CD8-positive, alpha-beta memory T cell (primary cell): ENCODE data around the gene MYO5B. TPM values are rescaled to one million over a fixed set of nuclear protein-coding genes. Genes with fewer than 3 reads are reported as not detected.
"Not testable (repeated sequence)": the region's sequence is repeated elsewhere in the genome, so short reads cannot be mapped to it uniquely, and the experiment has no call there.

Source experiments
- CTCF ChIA-PET: fragments of 350-600 bp; sonication (Branson Sonifier 250); formaldehyde crosslinking; loops from one replicate; lab custom pipeline; 2021; ENCODE audit warnings: antibody characterized with exemption; lab: Charles Lee
- POLR2A ChIA-PET: fragments of 350-600 bp; sonication (Branson Sonifier 250); formaldehyde crosslinking; loops from one replicate; lab custom pipeline; 2021; ENCODE audit warnings: antibody characterized with exemption; lab: Charles Lee
- DNase-seq, 5 donors: peaks; one replicate each; pipeline versions ENCODE4 v3.0.0 to v3.0.0-alpha.2; 2020 to 2022; ENCODE audit warnings: mixed read lengths in 1 of 5
- H3K27ac ChIP-seq: one replicate; pipeline ENCODE4 v1.7.0; 2013; ENCODE audit warnings: low read depth, mild to moderate bottlenecking, low read length, moderate library complexity
- H3K27me3 ChIP-seq: 2 replicates; pipeline ENCODE4 v1.7.0; 2013; ENCODE audit warnings: low read length, mild to moderate bottlenecking; ENCODE audit not compliant: insufficient read depth, poor library complexity, severe bottlenecking
- H3K36me3 ChIP-seq: 2 replicates; pipeline ENCODE4 v1.7.0; 2013; ENCODE audit warnings: mild to moderate bottlenecking, low read length, moderate library complexity; ENCODE audit not compliant: insufficient read depth
- H3K4me1 ChIP-seq: 2 replicates; pipeline ENCODE4 v1.7.0; 2013; ENCODE audit warnings: mild to moderate bottlenecking, low read length, moderate library complexity; ENCODE audit not compliant: insufficient read depth
- H3K4me3 ChIP-seq: 2 replicates; pipeline ENCODE4 v1.7.0; 2013; ENCODE audit warnings: mild to moderate bottlenecking, low read length
- H3K9me3 ChIP-seq: 2 replicates; pipeline ENCODE4 v1.7.0; 2013; ENCODE audit warnings: mild to moderate bottlenecking, low read length
- H3K27ac Mint-ChIP-seq, 8 donors: one replicate each; pipeline ENCODE4 v1.8.0; 2020 to 2021; ENCODE audit warnings: mixed read lengths in 8 of 8, mild to moderate bottlenecking in 6 of 8, inconsistent platforms in 3 of 8, moderate library complexity in 3 of 8
- H3K27me3 Mint-ChIP-seq, 2 donors: one replicate each; pipeline ENCODE4 v1.8.0; 2020 to 2021; ENCODE audit warnings: mixed read lengths in 2 of 2, mild to moderate bottlenecking in 1 of 2, moderate library complexity in 1 of 2
- H3K36me3 Mint-ChIP-seq, 3 donors: one replicate each; pipeline ENCODE4 v1.8.0; 2020 to 2021; ENCODE audit warnings: mixed read lengths in 3 of 3, inconsistent platforms in 1 of 3, mild to moderate bottlenecking in 1 of 3
- H3K4me1 Mint-ChIP-seq, 3 donors: one replicate each; pipeline ENCODE4 v1.8.0; 2020 to 2021; ENCODE audit warnings: mixed read lengths in 3 of 3, inconsistent platforms in 1 of 3, mild to moderate bottlenecking in 1 of 3
- H3K4me3 Mint-ChIP-seq, 7 donors: one replicate each; pipeline ENCODE4 v1.8.0; 2020 to 2021; ENCODE audit warnings: mixed read lengths in 7 of 7, mild to moderate bottlenecking in 6 of 7, moderate library complexity in 4 of 7, inconsistent platforms in 2 of 7
- H3K9me3 Mint-ChIP-seq, 5 donors: one replicate each; pipeline ENCODE4 v1.8.0; 2020 to 2022; ENCODE audit warnings: mixed read lengths in 5 of 5, mild to moderate bottlenecking in 3 of 5, moderate library complexity in 2 of 5, inconsistent platforms in 1 of 5
- polyA plus RNA-seq: library from polyadenylated mRNA; unstranded; fragments of 300-500 nt; fragmentation: Illumina TruSeq; gene quantifications from one replicate; pipeline ENCODE4 v1.2.3, GENCODE V29; 2021
- total RNA-seq, 2 experiments: library from RNA; stranded (reverse); gene quantifications; one replicate each; pipeline ENCODE4 v1.2.3, GENCODE V29; 2021

The MYO5B gene
- total RNA-seq: under 1 TPM; 0.07 to 0.11 TPM
- not detected for polyA plus RNA-seq

DNA sequence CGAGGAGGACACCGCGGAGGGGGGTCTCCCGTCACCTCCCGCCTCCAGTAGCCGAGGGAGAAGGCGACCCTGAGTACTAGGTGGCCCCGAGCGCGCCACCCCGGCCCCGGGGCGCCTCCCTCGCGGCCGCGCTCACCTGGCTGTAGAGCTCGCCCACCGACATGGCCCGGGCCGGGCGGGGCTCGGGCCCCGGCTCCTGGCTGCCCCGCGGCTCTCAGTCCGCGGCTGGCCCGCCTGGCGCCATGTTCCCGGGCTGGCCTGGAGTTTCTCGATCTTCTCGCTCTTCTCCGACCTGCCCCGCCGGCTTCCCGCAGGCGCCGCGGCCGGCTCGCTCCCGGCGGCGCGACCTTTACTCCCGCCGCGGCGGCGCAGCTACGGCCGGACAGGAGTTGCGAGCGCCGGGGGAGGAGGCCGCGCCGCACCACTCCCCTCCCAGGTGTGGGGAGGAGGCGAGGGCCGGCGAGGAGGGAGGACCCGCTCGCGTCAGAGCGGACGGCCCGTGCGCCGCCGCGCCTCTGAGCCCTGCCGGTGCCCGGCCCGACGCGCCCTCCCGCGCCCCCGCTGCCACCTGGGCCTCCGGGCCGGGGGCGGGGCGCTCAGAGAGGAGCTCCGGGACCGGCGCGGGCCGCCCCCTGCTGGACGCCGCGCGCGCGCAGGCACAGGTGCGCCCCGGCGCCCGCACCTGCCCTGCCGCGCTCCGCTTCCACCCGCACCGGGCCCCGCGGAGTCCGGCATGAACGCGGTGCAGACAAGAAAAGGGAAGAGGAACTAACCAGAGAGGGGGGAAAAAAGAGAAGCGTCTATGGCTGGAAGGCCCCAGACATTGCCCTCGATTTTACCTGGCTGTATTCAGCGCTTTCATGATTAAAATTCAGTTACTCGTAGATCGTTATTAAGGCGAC, at the start of gene MYO5B:
Gene MYO5B, minus strand, starts transcription at position 517 of the 902 bp plus-strand sequence. Its CDS starts 354 bp downstream, at position 163.
- Mint-ChIP-seq H3K9me3 (peaks cover 0 to 4% (median 0%) of the 10 kb centered on the region in 5 donors), H3K27me3 (peaks cover 51 to 77% of the 10 kb centered on the region in 2 donors), H3K4me3 (peak within 1 kb of the TSS; percentile 34 to 85 (median 64)), H3K36me3 (peaks cover 0 to 5% (median 0%) of the 10 kb centered on the region in 3 donors), H3K4me1 (peaks cover 8 to 20% (median 19%) of the 10 kb centered on the region in 3 donors), H3K27ac (peak within 1 kb of the TSS in 1 of 8 donors; percentile 63)
- Histone ChIP-seq H3K4me1 (peaks cover 4% of the 10 kb centered on the region), H3K27me3 (peaks cover 20% of the 10 kb centered on the region), H3K4me3 (no peak within 1 kb of the TSS), H3K36me3 (no peaks in the 10 kb centered on the region), H3K9me3 (no peaks in the 10 kb centered on the region), H3K27ac (no peak within 1 kb of the TSS)
- DNase-seq: peak in 3 of 5 donors; percentile 4 to 37 (median 11)
- CTCF ChIA-PET: interaction anchor here (1.6 kb wide), 1 partner anchor 684 kb away, joined by 4 read pairs; no protein-coding TSS in a partner anchor
- POLR2A ChIA-PET: no interaction called here

DNA sequence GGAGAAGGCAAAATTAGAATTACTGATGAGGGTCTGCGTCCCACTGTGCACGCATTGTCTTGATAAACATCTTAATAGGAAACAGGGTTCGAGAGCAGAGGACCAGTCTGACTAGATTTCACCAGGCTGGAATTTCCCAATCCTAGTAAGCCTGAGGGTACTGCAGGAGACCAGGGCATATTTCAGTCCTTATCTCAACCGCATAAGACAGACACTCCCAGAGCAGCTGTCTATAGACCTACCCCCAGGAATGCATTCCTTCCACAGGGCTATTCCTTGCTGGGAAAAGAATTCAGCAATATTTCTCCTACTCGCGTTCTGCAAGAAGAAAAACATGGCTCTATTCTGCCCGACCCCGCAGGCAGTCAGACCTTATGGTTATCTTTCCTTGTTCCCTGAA, 46.8 kb upstream of the MYO5B start:
- H3K4me3 Mint-ChIP-seq, H3K27ac ChIP-seq, H3K27me3 ChIP-seq, H3K36me3 ChIP-seq, H3K27ac Mint-ChIP-seq, CTCF ChIA-PET, H3K9me3 ChIP-seq, DNase-seq, H3K4me1 Mint-ChIP-seq, H3K4me3 ChIP-seq, H3K4me1 ChIP-seq, POLR2A ChIA-PET: not testable (repeated sequence)
- peaks cover 0 to 33% (median 0%) of the 10 kb centered on the region in 3 donors for H3K36me3 Mint-ChIP-seq
- peaks cover 18 to 43% of the 10 kb centered on the region in 2 donors for H3K27me3 Mint-ChIP-seq
- H3K9me3 Mint-ChIP-seq: peaks cover 23 to 30% (median 24%) of the 10 kb centered on the region in 5 donors

- Histone ChIP-seq H3K27ac (no peak overlapping the region), H3K27me3 (peaks cover 3% of the 10 kb centered on the region), H3K36me3 (no peaks in the 10 kb centered on the region), H3K9me3 (no peaks in the 10 kb centered on the region), H3K4me1 (no peaks in the 10 kb centered on the region), H3K4me3 (no peak overlapping the region)
- peaks cover 19 to 50% of the 10 kb centered on the region in 2 donors for H3K27me3 Mint-ChIP-seq
- POLR2A ChIA-PET: no interaction called here
- peaks cover 0 to 33% (median 0%) of the 10 kb centered on the region in 3 donors for H3K36me3 Mint-ChIP-seq
- H3K9me3 Mint-ChIP-seq: peaks cover 23 to 30% (median 24%) of the 10 kb centered on the region in 5 donors
- H3K4me1 Mint-ChIP-seq: no peaks in the 10 kb centered on the region
- H3K4me3 Mint-ChIP-seq: no peak overlapping the region
- DNase-seq: no peak
- H3K27ac Mint-ChIP-seq: no peak overlapping the region
- CTCF ChIA-PET: no interaction called here
These were observed 45.2 kb upstream of the MYO5B start for GRCh38 chr18:50240080-50240563.

DNA sequence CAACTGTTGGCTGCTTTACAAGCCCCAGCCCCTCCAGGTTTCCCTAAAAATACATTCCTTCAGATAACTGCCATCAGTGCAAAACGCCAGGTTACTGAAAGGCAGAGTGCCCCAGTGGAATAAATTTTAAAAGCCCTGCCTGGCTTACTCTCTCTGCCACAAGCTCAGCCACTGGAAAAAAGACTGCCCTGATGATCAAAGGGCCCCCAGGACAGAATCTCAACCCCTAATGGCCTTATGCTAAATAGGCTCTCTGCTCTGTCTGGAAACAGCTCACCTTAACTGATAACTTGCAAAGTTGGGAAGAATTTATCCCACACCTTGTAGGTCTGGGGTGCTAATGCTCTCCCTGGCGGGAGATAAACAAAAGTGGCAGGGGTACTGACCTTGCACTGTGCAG, 37.5 kb upstream of the MYO5B start:
- Mint-ChIP-seq H3K9me3 (peaks cover 0 to 2% (median 0%) of the 10 kb centered on the region in 5 donors), H3K36me3 (no peaks in the 10 kb centered on the region), H3K27ac (no peak overlapping the region), H3K4me1 (no peaks in the 10 kb centered on the region), H3K4me3 (no peak overlapping the region), H3K27me3 (peaks cover 14 to 42% of the 10 kb centered on the region in 2 donors)
- ChIA-PET POLR2A (no interaction called here), CTCF (no interaction called here)
- Histone ChIP-seq H3K9me3 (no peaks in the 10 kb centered on the region), H3K36me3 (no peaks in the 10 kb centered on the region), H3K4me3 (no peak overlapping the region), H3K4me1 (no peaks in the 10 kb centered on the region), H3K27ac (no peak overlapping the region), H3K27me3 (peaks cover under 1% of the 10 kb centered on the region)
- no peak for DNase-seq

DNA sequence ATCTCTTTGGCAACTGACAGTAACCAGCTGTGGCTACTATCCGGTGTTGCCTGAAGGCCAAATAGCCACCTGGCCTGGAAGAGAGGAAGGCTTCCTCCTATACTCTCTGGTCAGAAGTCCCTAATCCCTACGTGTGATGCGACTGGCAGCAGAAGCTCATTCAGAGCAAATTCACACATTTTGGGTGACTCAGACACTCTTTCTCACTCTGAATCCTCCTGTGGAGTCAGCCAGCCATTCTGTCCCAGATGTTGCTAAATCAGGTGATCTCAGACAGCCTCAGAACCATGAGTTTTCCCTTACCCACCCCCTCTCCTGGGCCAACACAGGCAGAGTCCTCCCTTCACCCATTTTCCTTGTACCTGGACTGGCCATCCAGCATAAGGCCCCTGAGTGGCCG, 36.7 kb upstream of the MYO5B start:
- no peak overlapping the region for H3K27ac Mint-ChIP-seq
- Histone ChIP-seq H3K4me3 (no peak overlapping the region), H3K27ac (no peak overlapping the region), H3K27me3 (no peaks in the 10 kb centered on the region), H3K36me3 (no peaks in the 10 kb centered on the region), H3K9me3 (no peaks in the 10 kb centered on the region), H3K4me1 (no peaks in the 10 kb centered on the region)
- POLR2A ChIA-PET: no interaction called here
- no peak for DNase-seq
- peaks cover 0 to 2% (median 0%) of the 10 kb centered on the region in 5 donors for H3K9me3 Mint-ChIP-seq
- H3K36me3 Mint-ChIP-seq: no peaks in the 10 kb centered on the region
- H3K4me3 Mint-ChIP-seq: no peak overlapping the region
- no peaks in the 10 kb centered on the region for H3K4me1 Mint-ChIP-seq
- peaks cover 14 to 37% of the 10 kb centered on the region in 2 donors for H3K27me3 Mint-ChIP-seq
- CTCF ChIA-PET: no interaction called here

GRCh38 chr18:50220249-50220648, 25.3 kb upstream of the MYO5B start:
- Mint-ChIP-seq H3K27me3 (peaks cover 24 to 49% of the 10 kb centered on the region in 2 donors), H3K9me3 (peaks cover 12 to 18% (median 14%) of the 10 kb centered on the region in 5 donors)
- H3K27ac ChIP-seq, H3K36me3 Mint-ChIP-seq, H3K36me3 ChIP-seq, POLR2A ChIA-PET, H3K27ac Mint-ChIP-seq, H3K27me3 ChIP-seq, H3K4me1 Mint-ChIP-seq, H3K4me1 ChIP-seq, H3K4me3 ChIP-seq, DNase-seq, H3K4me3 Mint-ChIP-seq, H3K9me3 ChIP-seq: not testable (repeated sequence)
- CTCF ChIA-PET: interaction anchor here (6.2 kb wide), 1 partner anchor 137 kb away, joined by 45 read pairs; no protein-coding TSS in a partner anchor

DNA sequence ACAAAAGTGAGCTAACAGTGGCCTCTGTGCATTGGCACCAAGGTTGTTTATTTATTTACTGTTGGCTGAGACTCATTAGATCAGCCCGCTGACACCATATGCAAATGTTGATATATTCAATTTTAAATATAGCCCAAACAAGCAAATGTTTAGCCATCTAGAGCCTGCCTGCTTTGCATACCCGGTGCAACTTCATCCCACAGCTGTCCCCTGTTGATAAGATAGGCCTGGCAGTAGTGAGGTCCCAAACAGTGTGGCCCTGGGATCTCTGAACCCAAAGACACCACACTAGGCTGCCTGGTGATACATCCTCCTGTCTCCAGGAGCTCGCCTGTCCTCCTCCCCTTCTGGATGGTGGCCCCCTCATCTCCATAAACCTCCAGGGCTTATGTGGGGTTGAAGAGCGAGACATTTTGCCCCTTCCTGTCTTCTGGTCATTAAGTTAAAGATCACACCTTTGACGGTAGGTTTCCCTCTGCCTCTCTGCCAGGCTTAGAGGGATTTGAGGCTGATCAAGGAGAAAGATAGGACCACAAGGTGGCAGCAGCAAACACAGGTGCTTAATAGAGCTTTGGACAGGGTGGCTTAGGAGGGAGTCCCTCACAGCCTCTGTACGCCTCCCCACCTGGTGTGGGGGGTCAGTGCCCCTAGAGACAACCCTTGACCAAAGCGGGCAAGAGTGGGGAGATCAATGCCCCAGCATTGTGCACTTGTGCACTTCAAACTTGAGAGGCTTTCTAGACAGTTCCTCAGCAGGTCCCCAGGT, 23.7 kb upstream of the MYO5B start:
- H3K9me3 Mint-ChIP-seq: peaks cover 12 to 18% (median 14%) of the 10 kb centered on the region in 5 donors
- POLR2A ChIA-PET: no interaction called here

More for the DNA sequence above, 23.7 kb upstream of the MYO5B start:
- peak in 3 of 5 donors; percentile 11 to 17 (median 16) for DNase-seq
- Histone ChIP-seq H3K36me3 (no peaks in the 10 kb centered on the region), H3K4me3 (no peak overlapping the region), H3K9me3 (no peaks in the 10 kb centered on the region), H3K4me1 (no peaks in the 10 kb centered on the region), H3K27me3 (no peaks in the 10 kb centered on the region), H3K27ac (no peak overlapping the region)
- H3K27ac Mint-ChIP-seq: no peak overlapping the region
- CTCF ChIA-PET: interaction anchor here (0.9 to 6.2 kb wide), 7 partner anchors 11 to 156 kb away, joined by 3 to 45 read pairs (median 4); no protein-coding TSS in a partner anchor
- no peaks in the 10 kb centered on the region for H3K4me1 Mint-ChIP-seq
- peaks cover 0 to 6% (median 0%) of the 10 kb centered on the region in 3 donors for H3K36me3 Mint-ChIP-seq
- H3K27me3 Mint-ChIP-seq: peaks cover 25 to 57% of the 10 kb centered on the region in 2 donors
- H3K4me3 Mint-ChIP-seq: no peak overlapping the region
